Peyer's patch (tissue), 4 donors: Measurements from ENCODE around the gene SRGAP1.

ENCODE experiments used
- CTCF ChIP-seq, 6 experiments: fragments of 450-650 bp in 4 of 6; fragments of 200-600 bp in 2 of 6; sonication (generic) in 1 of 6; IDR thresholded peaks; one replicate each; pipeline ENCODE4 v1.5.1; 2017 to 2019; ENCODE audit warnings: antibody characterized with exemption in 6 of 6, mild to moderate bottlenecking in 3 of 6, moderate library complexity in 1 of 6
- POLR2A ChIP-seq, 2 donors: fragments of 450-650 bp; IDR thresholded peaks; one replicate each; pipeline ENCODE4 v1.5.1; 2017; ENCODE audit warnings: antibody characterized with exemption in 2 of 2, mild to moderate bottlenecking in 2 of 2, moderate library complexity in 2 of 2

GRCh38 chr12:64175254-64175945 lies 330.9 kb downstream of the SRGAP1 start:
- TF ChIP-seq CTCF (IDR thresholded peaks at IDR 0.05) = no peak
- no peak for TF ChIP-seq POLR2A (IDR thresholded peaks at IDR 0.05)
